Loucy (cell line): ENCODE data around the gene CBFB.

Source experiments
- H2AFZ ChIP-seq: fragments of 200-600 bp; sonication (generic); 2 replicates; pipeline ENCODE4 v1.6.0; 2016; ENCODE audit warnings: antibody characterized with exemption, mild to moderate bottlenecking, low read length, moderate library complexity
- H3F3A ChIP-seq: fragments of 200-600 bp; 2 replicates; pipeline ENCODE4 v1.6.0; 2016; ENCODE audit warnings: antibody characterized with exemption, low read depth, mild to moderate bottlenecking
- H3K27me3 ChIP-seq: fragments of 200-600 bp; sonication (generic); 2 replicates; pipeline ENCODE4 v1.6.1; 2014; ENCODE audit warnings: low read length, mild to moderate bottlenecking; ENCODE audit not compliant: insufficient read depth, poor library complexity, severe bottlenecking
- H3K36me3 ChIP-seq: fragments of 200-600 bp; sonication (generic); 2 replicates; pipeline ENCODE4 v1.6.1; 2016; ENCODE audit warnings: low read length; ENCODE audit not compliant: insufficient read depth
- H3K4me1 ChIP-seq: fragments of 200-600 bp; sonication (generic); 2 replicates; pipeline ENCODE4 v1.5.1; 2014; ENCODE audit warnings: low read length, mild to moderate bottlenecking; ENCODE audit not compliant: insufficient read depth, poor library complexity, severe bottlenecking
- H3K4me2 ChIP-seq: fragments of 200-600 bp; sonication (generic); 2 replicates; pipeline ENCODE4 v1.6.0; 2014; ENCODE audit warnings: antibody characterized with exemption, low read length, low read depth, mild to moderate bottlenecking; ENCODE audit not compliant: poor library complexity, severe bottlenecking
- H3K4me3 ChIP-seq: fragments of 200-600 bp; sonication (generic); 2 replicates; pipeline ENCODE4 v1.5.1; 2014; ENCODE audit warnings: low read length, mild to moderate bottlenecking, mixed read lengths; ENCODE audit not compliant: poor library complexity, severe bottlenecking
- H3K79me2 ChIP-seq: fragments of 200-600 bp; sonication (generic); 2 replicates; pipeline ENCODE4 v1.6.1; 2014; ENCODE audit warnings: low read length; ENCODE audit not compliant: insufficient read depth
- H3K9ac ChIP-seq: fragments of 200-600 bp; sonication (generic); 2 replicates; pipeline ENCODE4 v1.6.0; 2014; ENCODE audit warnings: mild to moderate bottlenecking, low read depth, low read length, moderate library complexity; ENCODE audit not compliant: poor library complexity, severe bottlenecking
- H3K9me2 ChIP-seq: fragments of 200-600 bp; sonication (generic); replicated peaks from 2 replicates; pipeline ENCODE4 v1.6.1; 2016; ENCODE audit warnings: low read depth, low read length, mixed read lengths
- H3K9me3 ChIP-seq: fragments of 200-600 bp; sonication (generic); 2 replicates; pipeline ENCODE4 v1.6.1; 2014; ENCODE audit warnings: mild to moderate bottlenecking, antibody characterized with exemption, low read length, low read depth; ENCODE audit not compliant: insufficient read depth
- H4K20me1 ChIP-seq: fragments of 200-600 bp; sonication (generic); 2 replicates; pipeline ENCODE4 v1.6.0; 2014; ENCODE audit warnings: antibody characterized with exemption, low read length, mild to moderate bottlenecking; ENCODE audit not compliant: insufficient read depth, poor library complexity, severe bottlenecking
- EZH2phosphoT487 ChIP-seq: fragments of 200-600 bp; IDR thresholded peaks from 2 replicates; pipeline ENCODE4 v1.6.1; 2018; ENCODE audit warnings: antibody characterized with exemption, mild to moderate bottlenecking, moderate library complexity, borderline replicate concordance
- TF ChIP-seq, protein P1 (sequence below): fragments of 200-600 bp; sonication (generic); conservative IDR thresholded peaks from 2 replicates; pipeline ENCODE4 v1.5.1; 2014; ENCODE audit warnings: mild to moderate bottlenecking, antibody characterized with exemption, low read length

CBFB gene

DNA sequence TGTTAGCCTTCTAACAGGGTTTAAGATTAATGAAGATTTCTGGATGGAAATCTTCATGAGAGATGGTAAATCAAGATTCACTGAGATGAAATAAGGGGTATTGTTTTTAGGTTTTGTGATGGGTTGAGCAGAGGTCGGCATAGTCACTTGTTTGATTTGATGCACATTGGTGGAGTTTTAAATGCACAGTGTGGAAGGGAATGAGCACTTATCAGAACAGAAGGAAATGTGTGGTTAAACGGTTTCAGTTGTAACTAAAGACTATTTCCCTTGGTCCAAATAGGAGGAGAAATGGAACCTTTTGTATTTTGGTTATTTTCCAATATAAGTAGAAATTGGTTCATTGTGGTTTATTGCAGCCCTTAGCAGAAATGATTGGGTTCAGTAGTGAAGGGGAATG lies 34.1 kb downstream of the CBFB start:
- TF ChIP-seq, protein P1, sequence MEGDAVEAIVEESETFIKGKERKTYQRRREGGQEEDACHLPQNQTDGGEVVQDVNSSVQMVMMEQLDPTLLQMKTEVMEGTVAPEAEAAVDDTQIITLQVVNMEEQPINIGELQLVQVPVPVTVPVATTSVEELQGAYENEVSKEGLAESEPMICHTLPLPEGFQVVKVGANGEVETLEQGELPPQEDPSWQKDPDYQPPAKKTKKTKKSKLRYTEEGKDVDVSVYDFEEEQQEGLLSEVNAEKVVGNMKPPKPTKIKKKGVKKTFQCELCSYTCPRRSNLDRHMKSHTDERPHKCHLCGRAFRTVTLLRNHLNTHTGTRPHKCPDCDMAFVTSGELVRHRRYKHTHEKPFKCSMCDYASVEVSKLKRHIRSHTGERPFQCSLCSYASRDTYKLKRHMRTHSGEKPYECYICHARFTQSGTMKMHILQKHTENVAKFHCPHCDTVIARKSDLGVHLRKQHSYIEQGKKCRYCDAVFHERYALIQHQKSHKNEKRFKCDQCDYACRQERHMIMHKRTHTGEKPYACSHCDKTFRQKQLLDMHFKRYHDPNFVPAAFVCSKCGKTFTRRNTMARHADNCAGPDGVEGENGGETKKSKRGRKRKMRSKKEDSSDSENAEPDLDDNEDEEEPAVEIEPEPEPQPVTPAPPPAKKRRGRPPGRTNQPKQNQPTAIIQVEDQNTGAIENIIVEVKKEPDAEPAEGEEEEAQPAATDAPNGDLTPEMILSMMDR: no peak
- no peak for TF ChIP-seq EZH2phosphoT487
- H3K79me2 ChIP-seq: peaks cover 97% of the 10 kb centered on the region

DNA sequence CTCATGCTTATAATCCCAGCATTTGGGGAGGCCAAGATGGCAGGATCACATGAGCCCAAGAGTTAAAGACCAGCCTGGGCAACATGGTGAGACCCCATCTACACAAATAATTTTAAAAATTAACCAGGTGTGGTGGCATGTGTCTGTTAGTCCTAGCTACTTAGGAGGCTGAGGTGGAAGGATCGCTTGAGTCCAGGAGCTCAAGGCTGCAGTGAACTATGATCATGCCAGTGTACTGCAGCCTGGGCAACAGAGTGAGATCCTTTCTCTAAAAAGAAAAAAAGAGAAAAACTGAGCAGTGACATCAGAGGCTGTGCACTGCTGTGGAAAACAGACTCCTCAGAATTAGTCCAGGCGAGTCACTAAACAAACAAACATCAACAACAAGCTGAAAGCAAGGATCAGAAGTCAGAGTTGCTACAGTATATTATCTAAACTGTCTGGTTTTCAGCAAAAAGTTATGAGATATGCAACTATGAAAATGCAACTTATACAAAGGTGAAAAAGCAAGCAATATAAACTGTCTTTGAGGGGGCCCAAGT lies 39.3 kb downstream of the CBFB start:
- peaks cover 8% of the 10 kb centered on the region for H3K4me1 ChIP-seq
- no peak overlapping the region for H3K9ac ChIP-seq
- H3K27me3 ChIP-seq: no peaks in the 10 kb centered on the region
- no peak overlapping the region for H2AFZ ChIP-seq
- H3K9me2 ChIP-seq: no peaks in the 10 kb centered on the region
- no peaks in the 10 kb centered on the region for H4K20me1 ChIP-seq
- H3K9me3 ChIP-seq: no peaks in the 10 kb centered on the region
- TF ChIP-seq, protein P1: no peak
- no peak for TF ChIP-seq EZH2phosphoT487
- no peaks in the 10 kb centered on the region for H3F3A ChIP-seq
- peaks cover 62% of the 10 kb centered on the region for H3K36me3 ChIP-seq
- no peak overlapping the region for H3K4me3 ChIP-seq
- H3K79me2 ChIP-seq: peaks cover 55% of the 10 kb centered on the region
- H3K4me2 ChIP-seq: no peak overlapping the region

More for the DNA sequence above, 34.1 kb downstream of the CBFB start:
- Histone ChIP-seq H3K9me2 (no peaks in the 10 kb centered on the region), H3K4me2 (peak overlapping the region; percentile 59), H3K27me3 (no peaks in the 10 kb centered on the region), H3F3A (peaks cover 4% of the 10 kb centered on the region; the same call in 1 of the 2 replicates), H3K9ac (peak overlapping the region; percentile 65), H4K20me1 (peaks cover 3% of the 10 kb centered on the region), H3K9me3 (no peaks in the 10 kb centered on the region), H3K36me3 (peaks cover 25% of the 10 kb centered on the region), H3K4me3 (peak overlapping the region; percentile 57), H3K4me1 (peaks cover 34% of the 10 kb centered on the region), H2AFZ (no peak overlapping the region)

DNA sequence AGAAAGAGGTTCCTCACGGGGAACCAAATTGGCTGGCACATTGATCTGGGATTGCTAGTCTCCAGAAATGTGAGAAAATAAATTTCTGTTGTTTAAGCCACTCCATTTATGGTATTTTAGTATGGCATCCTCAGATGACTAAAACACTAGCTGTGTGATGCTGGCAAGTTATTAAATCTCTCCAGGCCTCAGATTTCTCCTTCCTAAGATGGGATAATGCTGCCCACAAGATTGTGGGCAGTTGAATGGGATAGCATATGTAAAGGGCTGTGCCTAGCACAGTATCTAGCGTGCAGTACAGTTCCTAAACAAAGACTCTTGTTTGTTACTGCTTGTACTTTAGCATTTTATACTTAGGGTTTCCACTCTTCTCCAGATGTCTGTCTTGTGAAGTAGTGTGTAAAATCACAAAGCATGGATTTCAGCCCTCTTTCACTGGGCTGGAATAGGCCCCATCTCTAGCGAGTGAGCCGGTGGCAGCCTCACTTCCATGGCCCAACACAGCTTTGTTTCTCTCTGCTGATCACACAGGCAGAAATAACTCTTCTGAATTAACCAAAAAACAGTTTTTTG lies 42.6 kb downstream of the CBFB start:
- Histone ChIP-seq H3K4me2 (no peak overlapping the region), H3K4me1 (no peaks in the 10 kb centered on the region), H3K36me3 (peaks cover 86% of the 10 kb centered on the region), H3K27me3 (no peaks in the 10 kb centered on the region), H3F3A (no peaks in the 10 kb centered on the region; the same call in 1 of the 2 replicates), H4K20me1 (no peaks in the 10 kb centered on the region), H2AFZ (no peak overlapping the region), H3K9me3 (no peaks in the 10 kb centered on the region), H3K4me3 (no peak overlapping the region), H3K9ac (no peak overlapping the region), H3K9me2 (no peaks in the 10 kb centered on the region), H3K79me2 (peaks cover 22% of the 10 kb centered on the region; the same call in 1 of the 2 replicates)
- no peak for TF ChIP-seq EZH2phosphoT487
- TF ChIP-seq, protein P1: no peak
